AG04449 (cell line): ENCODE measurements around the gene UBAC1.

Experiments
- CTCF ChIA-PET: fragments of 350-600 bp; formaldehyde crosslinking; extraction: SDS; loops from one replicate; lab custom pipeline; 2021; ENCODE audit warnings: antibody characterized with exemption; lab: Yijun Ruan, JAX
- POLR2A ChIA-PET: fragments of 400-600, 350-600 bp; formaldehyde crosslinking; extraction: SDS; loops from one replicate; lab custom pipeline; 2020; ENCODE audit warnings: antibody characterized with exemption, inconsistent platforms; lab: Yijun Ruan, JAX
- DNase-seq: peaks from one replicate; pipeline ENCODE4 v3.0.0-alpha.2; 2010; ENCODE audit warnings: low read depth, low spot score
- H3K4me3 ChIP-seq: 2 replicates; pipeline ENCODE4 v1.5.1; 2011; ENCODE audit warnings: low read depth, mild to moderate bottlenecking, control low read depth, low read length
- TF ChIP-seq, protein P1 (sequence below): IDR thresholded peaks from one replicate; pipeline ENCODE4 v1.5.1; 2011; ENCODE audit warnings: mild to moderate bottlenecking, moderate library complexity, low read length, control low read depth, inconsistent platforms; ENCODE audit not compliant: insufficient read depth; ENCODE audit errors: missing control alignments

The UBAC1 gene

DNA sequence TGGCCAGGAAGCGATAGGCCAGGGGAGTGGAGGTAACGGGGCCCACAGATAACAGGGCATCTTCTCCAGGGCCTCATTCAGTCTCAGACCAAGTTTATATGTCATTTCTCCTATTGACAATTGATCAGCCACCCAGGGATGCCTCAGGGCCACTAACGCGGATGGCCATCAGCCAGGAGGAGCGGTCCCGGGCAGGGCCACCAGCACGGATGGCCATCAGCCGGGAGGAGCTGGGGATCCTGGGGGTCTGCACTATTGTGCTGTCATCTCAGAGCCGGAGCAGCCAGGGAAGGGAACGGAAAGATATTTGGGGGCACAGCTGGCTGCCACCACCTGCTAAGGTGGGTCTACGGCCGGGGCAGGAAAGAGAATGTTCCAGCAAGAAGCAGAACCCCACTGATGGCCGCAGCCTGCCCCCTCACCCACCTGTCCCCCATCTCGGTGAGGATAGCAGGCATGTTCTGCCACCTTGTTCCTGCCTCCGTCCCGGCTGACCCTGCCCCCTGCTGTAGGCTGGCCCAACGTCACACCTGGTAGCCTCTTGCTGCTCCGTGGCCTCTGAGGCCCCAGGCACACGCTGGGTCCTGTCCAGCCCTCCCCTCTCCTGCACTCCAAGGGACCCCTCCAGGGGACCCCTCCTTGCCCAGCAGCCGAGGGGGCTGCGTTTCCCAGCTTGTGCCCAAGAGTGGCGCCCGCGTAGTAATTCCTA, 21.5 kb upstream of the UBAC1 start:
- ChIA-PET POLR2A (no interaction called here), CTCF (interaction anchor here (0.8 to 3.9 kb wide), 6 partner anchors 9 to 140 kb away, joined by 4 to 36 read pairs (median 4); no protein-coding TSS in a partner anchor)
- DNase-seq: no peak
- TF ChIP-seq, protein P1, sequence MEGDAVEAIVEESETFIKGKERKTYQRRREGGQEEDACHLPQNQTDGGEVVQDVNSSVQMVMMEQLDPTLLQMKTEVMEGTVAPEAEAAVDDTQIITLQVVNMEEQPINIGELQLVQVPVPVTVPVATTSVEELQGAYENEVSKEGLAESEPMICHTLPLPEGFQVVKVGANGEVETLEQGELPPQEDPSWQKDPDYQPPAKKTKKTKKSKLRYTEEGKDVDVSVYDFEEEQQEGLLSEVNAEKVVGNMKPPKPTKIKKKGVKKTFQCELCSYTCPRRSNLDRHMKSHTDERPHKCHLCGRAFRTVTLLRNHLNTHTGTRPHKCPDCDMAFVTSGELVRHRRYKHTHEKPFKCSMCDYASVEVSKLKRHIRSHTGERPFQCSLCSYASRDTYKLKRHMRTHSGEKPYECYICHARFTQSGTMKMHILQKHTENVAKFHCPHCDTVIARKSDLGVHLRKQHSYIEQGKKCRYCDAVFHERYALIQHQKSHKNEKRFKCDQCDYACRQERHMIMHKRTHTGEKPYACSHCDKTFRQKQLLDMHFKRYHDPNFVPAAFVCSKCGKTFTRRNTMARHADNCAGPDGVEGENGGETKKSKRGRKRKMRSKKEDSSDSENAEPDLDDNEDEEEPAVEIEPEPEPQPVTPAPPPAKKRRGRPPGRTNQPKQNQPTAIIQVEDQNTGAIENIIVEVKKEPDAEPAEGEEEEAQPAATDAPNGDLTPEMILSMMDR: no peak
- no peak overlapping the region for H3K4me3 ChIP-seq

DNA sequence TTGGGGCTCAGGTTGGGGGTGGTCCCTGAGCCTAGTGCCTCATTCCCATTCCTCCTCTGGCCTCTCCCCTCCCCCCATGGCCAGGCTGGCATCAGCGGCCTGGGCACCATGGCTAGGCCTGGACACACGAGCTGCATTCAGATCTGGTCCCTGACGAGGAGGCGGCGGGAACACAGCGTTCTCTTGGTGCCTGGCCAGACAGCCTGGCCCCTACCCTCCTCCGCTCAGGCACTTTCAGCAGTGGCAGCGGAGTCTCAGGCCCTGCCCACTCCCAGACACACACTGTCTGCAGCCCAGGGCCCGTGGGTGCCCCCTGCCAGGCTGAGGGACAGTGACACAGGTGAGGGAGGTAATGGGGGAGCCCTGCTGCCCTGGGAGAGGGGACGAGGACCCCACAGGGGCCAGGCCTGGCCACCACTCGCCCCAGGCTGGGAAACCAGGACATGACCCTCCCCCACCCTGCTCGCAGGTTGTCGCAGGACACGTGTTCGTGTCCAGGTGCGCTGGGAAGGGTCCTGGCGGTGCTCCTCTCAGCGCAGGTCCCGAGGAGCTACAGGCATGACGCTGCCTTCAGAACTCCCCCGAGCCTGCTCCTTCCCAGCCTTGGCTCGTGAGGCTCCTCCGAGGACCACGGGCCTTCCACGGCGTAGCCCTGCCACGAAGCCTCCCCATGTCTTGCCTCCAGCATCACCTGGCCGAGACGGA, 19.9 kb upstream of the UBAC1 start:
- ChIA-PET CTCF (interaction anchor here (0.6 to 2.4 kb wide), 3 partner anchors 11 to 236 kb away, joined by 3 to 8 read pairs (median 7); no protein-coding TSS in a partner anchor), POLR2A (no interaction called here)
- DNase-seq: no peak
- H3K4me3 ChIP-seq: no peak overlapping the region
- TF ChIP-seq, protein P1: no peak

DNA sequence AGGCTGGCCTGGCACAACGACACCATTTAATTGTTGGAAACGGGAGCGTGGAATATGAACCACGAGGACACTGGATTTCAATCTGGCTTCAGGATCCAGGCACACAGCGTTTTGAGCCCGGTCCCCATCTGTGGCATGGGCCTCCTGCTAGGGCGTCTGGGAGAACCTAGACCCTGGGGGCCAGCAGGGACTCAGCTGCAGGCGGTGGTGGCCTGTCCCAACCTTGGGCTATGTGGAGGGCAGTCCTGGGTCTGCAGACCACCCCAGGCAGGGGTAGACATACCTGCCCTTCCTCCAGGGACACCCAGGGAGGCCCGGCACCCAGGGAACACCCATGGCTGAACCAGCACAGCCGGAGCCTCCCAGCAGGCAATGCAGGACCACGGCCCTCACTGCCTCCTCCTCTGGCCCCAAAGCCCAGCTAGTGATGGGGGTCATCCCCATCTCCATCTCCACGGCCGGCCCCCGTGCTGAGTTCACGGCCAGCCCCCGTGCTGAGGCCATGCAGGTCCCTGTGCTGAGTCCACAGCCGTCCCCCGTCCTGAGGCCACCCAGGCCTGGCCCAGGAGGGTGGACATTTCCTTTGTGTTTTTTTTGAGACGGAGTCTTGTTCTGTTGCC, 18.5 kb upstream of the UBAC1 start:
- CTCF ChIA-PET: interaction anchor here (1.3 to 2.4 kb wide), 2 partner anchors 10 to 12 kb away, joined by 7 to 8 read pairs; no protein-coding TSS in a partner anchor
- no peak overlapping the region for H3K4me3 ChIP-seq
- POLR2A ChIA-PET: no interaction called here
- TF ChIP-seq, protein P1: no peak
- no peak for DNase-seq

DNA sequence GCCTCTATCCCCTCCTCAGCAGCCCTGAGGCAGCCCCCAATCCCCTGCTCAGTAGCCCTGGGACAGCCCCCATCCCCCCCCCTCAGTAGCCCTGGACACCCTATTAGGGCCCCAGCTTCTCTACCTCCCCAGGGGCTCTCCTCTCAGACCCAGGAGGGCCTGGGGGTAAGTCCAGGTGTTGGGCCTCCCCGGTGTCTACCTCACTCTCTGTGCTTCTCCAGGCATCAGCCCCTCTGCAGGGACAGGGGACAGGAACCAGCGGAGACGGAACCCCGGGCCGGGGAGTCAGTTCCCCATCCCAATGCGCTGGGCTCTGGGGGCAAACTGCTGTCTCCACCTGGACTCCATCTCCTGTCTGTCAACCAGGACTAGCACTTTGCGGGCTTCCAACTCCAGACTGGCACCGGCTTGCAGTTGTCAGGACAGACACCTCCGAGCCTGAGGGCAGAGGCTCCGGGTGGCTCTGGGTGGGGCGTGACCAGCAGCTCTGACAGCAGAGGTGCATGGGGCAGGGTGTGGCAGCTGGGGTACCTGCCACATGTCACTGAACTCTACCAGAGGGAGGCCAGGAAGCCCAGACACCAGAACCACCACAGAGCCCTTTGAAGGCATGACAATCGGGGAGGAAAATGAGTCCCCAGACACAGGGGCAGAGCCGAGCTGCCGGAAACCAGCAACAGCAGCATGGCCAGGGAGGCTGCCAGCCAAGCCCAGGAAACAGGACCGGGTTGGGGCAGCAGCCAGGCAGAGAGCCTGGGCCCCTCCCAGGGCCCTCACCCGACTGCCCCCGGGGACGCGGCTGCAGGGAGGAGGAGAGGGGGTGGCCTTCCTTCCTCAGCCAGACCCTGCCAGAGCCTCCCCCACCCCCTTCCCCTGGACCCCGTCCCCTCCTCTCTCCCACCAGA, 17.7 kb upstream of the UBAC1 start:
- ChIA-PET CTCF (interaction anchor here (0.9 to 2.4 kb wide), 2 partner anchors 9 to 12 kb away, joined by 3 to 8 read pairs; no protein-coding TSS in a partner anchor), POLR2A (no interaction called here)
- H3K4me3 ChIP-seq: no peak overlapping the region
- DNase-seq: no peak
- TF ChIP-seq, protein P1: no peak

DNA sequence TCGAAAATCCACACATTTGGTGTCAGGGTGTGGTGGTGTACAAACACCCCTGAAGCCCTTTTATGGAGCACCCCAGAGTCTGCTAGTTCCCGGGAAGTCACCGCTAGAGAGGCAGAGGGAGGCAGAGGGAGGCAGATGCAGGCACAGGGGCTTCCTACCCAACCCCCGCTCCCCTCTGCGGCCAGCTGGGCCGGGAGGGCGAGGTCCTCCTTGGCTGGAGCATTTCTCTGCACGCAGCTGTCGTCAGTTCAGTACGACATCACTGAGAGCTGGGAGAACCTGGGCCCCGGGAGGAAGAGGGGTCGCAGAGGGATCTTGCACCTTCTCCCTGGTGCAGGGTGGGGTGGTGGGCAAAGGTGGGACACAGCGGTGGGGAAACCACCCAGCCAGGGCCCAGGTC, 15.8 kb upstream of the UBAC1 start:
- no peak for DNase-seq
- ChIA-PET POLR2A (no interaction called here), CTCF (interaction anchor here (0.8 to 1.4 kb wide), 2 partner anchors 9 to 129 kb away, joined by 3 to 15 read pairs; no protein-coding TSS in a partner anchor)
- H3K4me3 ChIP-seq: no peak overlapping the region
- TF ChIP-seq, protein P1: no peak
